HUES64 (cell line): Measurements from ENCODE around the gene GNAL.
"Not testable (repeated sequence)": the region's sequence is repeated elsewhere in the genome, so short reads cannot be mapped to it uniquely, and the experiment has no call there.

ENCODE experiments used
- H3K27ac ChIP-seq: 2 replicates; pipeline ENCODE4 v1.7.0; 2013; ENCODE audit warnings: low read depth, low read length, inconsistent platforms
- H3K27me3 ChIP-seq: 2 replicates; pipeline ENCODE4 v1.6.1; 2013; ENCODE audit warnings: mild to moderate bottlenecking, low read length; ENCODE audit not compliant: insufficient read depth
- H3K36me3 ChIP-seq: 2 replicates; pipeline ENCODE4 v1.6.1; 2013; ENCODE audit warnings: mild to moderate bottlenecking, low read length; ENCODE audit not compliant: insufficient read depth
- H3K4me1 ChIP-seq: 2 replicates; pipeline ENCODE4 v1.6.1; 2013; ENCODE audit warnings: mild to moderate bottlenecking, low read length, moderate library complexity; ENCODE audit not compliant: insufficient read depth
- H3K4me3 ChIP-seq: 2 replicates; pipeline ENCODE4 v1.5.1; 2013; ENCODE audit warnings: mild to moderate bottlenecking, low read length, moderate library complexity
- H3K9ac ChIP-seq: 2 replicates; pipeline ENCODE4 v1.6.1; 2013; ENCODE audit warnings: mild to moderate bottlenecking, low read depth, low read length
- H3K9me3 ChIP-seq: 2 replicates; pipeline ENCODE4 v1.6.1; 2013; ENCODE audit warnings: low read depth, low read length; ENCODE audit not compliant: insufficient read depth
- WGBS: fragments of 150-250, 120-280 bp; methylation state at CpG from one replicate; pipeline ENCODE4 v1.1.7; 2013; ENCODE audit warnings: missing lambda C conversion rate; 5-methylcytosine and 5-hydroxymethylcytosine counted together

GNAL gene

DNA sequence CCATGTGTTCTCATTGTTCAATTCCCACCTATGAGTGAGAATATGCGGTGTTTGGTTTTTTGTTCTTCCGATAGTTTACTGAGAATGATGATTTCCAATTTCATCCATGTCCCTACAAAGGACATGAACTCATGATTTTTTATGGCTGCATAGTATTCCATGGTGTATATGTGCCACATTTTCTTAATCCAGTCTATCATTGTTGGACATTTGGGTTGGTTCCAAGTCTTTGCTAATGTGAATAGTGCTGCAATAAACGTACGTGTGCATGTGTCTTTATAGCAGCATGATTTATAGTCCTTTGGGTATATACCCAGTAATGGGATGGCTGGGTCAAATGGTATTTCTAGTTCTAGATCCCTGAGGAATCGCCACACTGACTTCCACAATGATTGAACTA is 1.6 kb downstream of the GNAL start:
- H3K27me3 ChIP-seq: peaks cover 34% of the 10 kb centered on the region
- H3K4me1 ChIP-seq, H3K9me3 ChIP-seq, H3K27ac ChIP-seq, H3K9ac ChIP-seq, H3K36me3 ChIP-seq, H3K4me3 ChIP-seq: not testable (repeated sequence)
- no CpG with 5 or more reads among the region's 5 CpGs for WGBS

- 88% methylated on average over 2 of the region's 2 CpGs for WGBS
- no peaks in the 10 kb centered on the region for H3K36me3 ChIP-seq
- H3K9me3 ChIP-seq: no peaks in the 10 kb centered on the region
- H3K9ac ChIP-seq: no peak overlapping the region
- 0 out of 2 replicates have a peak, but pooled peaks cover 5% of the 10 kb centered on the region for H3K4me1 ChIP-seq
- H3K27me3 ChIP-seq: peaks cover 10% of the 10 kb centered on the region; the same call in 1 of the 2 replicates
- H3K4me3 ChIP-seq: no peak overlapping the region
- no peak overlapping the region for H3K27ac ChIP-seq
Measured at GRCh38 chr18:11695736-11696135, 6.7 kb downstream of the GNAL start.

DNA sequence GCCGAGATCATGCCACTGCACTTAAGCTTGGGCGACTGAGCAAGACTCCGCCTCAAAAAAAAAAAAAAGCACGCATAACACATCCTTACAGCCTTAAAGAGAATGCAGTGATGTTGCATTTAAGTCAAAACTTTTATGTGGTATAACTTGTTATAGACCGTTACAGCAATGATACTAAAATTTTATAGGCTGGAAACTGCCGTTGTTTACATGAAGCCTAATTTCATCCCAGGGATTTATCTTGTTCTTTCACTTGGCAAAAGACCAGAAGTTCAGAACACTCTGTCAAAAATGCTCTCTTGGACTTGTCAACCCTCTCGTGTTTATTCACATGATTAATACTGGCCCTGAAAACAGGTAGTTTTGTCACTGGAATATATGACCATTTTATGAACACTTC is 7.4 kb downstream of the GNAL start:
- H3K36me3 ChIP-seq: no peaks in the 10 kb centered on the region

DNA sequence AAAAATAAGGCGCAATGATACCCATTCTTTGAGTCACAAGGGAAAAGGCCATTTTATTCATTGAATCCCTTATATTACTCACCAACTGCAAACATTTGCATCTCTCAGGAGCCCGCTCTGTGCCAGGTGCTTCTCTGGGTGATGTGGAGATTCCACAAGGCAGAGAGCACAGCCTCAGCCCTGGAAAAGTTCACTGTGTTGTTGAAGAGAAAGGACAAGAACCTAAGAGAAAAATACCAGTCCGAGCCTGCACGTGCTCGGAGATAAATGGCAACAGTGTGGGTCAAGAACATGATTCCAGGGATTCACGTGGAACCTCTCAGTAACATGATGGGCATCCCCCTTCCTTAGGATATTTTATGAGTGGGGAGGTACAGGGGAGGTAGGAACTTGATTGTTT is 11.8 kb downstream of the GNAL start:
- Histone ChIP-seq H3K36me3 (no peaks in the 10 kb centered on the region), H3K4me3 (no peak overlapping the region), H3K9me3 (no peaks in the 10 kb centered on the region), H3K27ac (no peak overlapping the region), H3K4me1 (no peaks in the 10 kb centered on the region), H3K27me3 (no peaks in the 10 kb centered on the region), H3K9ac (no peak overlapping the region)
- 96% methylated on average over 6 of the region's 6 CpGs for WGBS

More for the DNA sequence above, 7.4 kb downstream of the GNAL start:
- no peak overlapping the region for H3K9ac ChIP-seq
- H3K4me1 ChIP-seq: 0 out of 2 replicates have a peak, but pooled peaks cover 5% of the 10 kb centered on the region
- no peak overlapping the region for H3K4me3 ChIP-seq
- H3K27ac ChIP-seq: no peak overlapping the region
- no peaks in the 10 kb centered on the region for H3K9me3 ChIP-seq
- 96% methylated on average over 6 of the region's 7 CpGs for WGBS
- peaks cover 10% of the 10 kb centered on the region; the same call in 1 of the 2 replicates for H3K27me3 ChIP-seq

- H3K27me3 ChIP-seq: no peaks in the 10 kb centered on the region
- no peak overlapping the region for H3K9ac ChIP-seq
- WGBS: 91% methylated on average over 3 of the region's 4 CpGs
- H3K9me3 ChIP-seq: peaks cover 6% of the 10 kb centered on the region; the same call in 1 of the 2 replicates
- no peaks in the 10 kb centered on the region for H3K36me3 ChIP-seq
- peaks cover 28% of the 10 kb centered on the region for H3K4me1 ChIP-seq
- no peak overlapping the region for H3K4me3 ChIP-seq
- H3K27ac ChIP-seq: no peak overlapping the region
Measured at GRCh38 chr18:11710578-11710977, 21.5 kb downstream of the GNAL start.

DNA sequence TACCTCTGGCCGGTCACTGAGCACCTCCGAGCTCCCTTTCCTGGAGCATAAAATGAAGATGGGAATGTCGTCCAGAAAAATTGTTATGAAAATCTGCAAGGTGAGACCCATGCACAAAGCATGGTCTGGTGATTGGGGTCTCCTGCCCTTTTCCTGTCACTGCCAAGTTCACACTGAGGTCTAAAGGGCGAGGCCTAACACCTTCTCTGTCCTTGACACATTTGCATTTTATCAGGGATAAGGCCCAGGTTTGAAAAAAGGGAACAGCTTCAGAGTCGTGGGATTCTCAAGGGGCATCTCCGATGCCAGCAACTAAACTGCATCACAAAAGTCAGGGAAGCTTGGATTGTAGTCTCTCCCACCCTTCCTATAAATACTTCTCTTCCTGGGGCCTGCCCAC is 24.7 kb downstream of the GNAL start:
- 59% methylated on average over 6 of the region's 6 CpGs for WGBS
- H3K9me3 ChIP-seq: peaks cover 6% of the 10 kb centered on the region; the same call in 1 of the 2 replicates
- peak overlapping the region; percentile 59; the same call in 1 of the 2 replicates for H3K27ac ChIP-seq
- H3K27me3 ChIP-seq: no peaks in the 10 kb centered on the region
- H3K4me3 ChIP-seq: 0 out of 2 replicates have a peak overlapping the region, but pooled peaks have one; percentile 5
- peaks cover 28% of the 10 kb centered on the region for H3K4me1 ChIP-seq
- peak overlapping the region; percentile 34; the same call in 1 of the 2 replicates for H3K9ac ChIP-seq
- no peaks in the 10 kb centered on the region for H3K36me3 ChIP-seq

- H3K36me3 ChIP-seq: no peaks in the 10 kb centered on the region
- H3K9me3 ChIP-seq: peaks cover 6% of the 10 kb centered on the region; the same call in 1 of the 2 replicates
- peaks cover 28% of the 10 kb centered on the region for H3K4me1 ChIP-seq
- peak overlapping the region; percentile 34; the same call in 1 of the 2 replicates for H3K9ac ChIP-seq
- 24% methylated on average over 7 of the region's 7 CpGs for WGBS
- 0 out of 2 replicates have a peak overlapping the region, but pooled peaks have one; percentile 5 for H3K4me3 ChIP-seq
- H3K27me3 ChIP-seq: no peaks in the 10 kb centered on the region
- H3K27ac ChIP-seq: peak overlapping the region; percentile 59; the same call in 1 of the 2 replicates
Measured at GRCh38 chr18:11714244-11714918, 25.3 kb downstream of the GNAL start.

DNA sequence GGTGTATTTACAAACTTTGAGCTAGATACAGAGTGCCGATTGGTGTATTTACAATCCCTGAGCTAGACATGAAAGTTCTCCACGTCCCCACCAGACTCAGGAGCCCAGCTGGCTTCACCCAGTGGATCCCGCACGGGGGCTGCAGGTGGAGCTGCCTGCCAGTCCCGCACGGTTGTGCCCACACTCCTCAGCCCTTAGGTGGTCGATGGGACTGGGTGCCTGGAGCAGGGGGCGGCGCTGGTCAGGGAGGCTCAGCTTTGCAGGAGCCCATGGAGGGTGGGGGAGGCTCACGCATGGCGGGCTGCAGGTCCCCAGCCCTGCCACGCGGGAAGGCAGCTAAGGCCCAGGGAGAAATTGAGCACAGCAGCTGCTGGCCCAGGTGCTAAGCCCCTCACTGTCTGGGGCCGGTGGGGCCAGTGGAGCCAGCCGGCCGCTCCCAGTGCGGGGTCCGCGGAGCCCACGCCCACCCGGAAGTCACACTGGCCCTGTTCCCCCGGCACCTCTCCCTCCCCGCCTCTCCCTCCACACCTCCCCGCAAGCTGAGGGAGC is 27.8 kb downstream of the GNAL start:
- H3K27ac ChIP-seq, H3K9ac ChIP-seq, H3K27me3 ChIP-seq, H3K9me3 ChIP-seq, H3K36me3 ChIP-seq, H3K4me3 ChIP-seq: not testable (repeated sequence)
- peaks cover 26% of the 10 kb centered on the region for H3K4me1 ChIP-seq
- 95% methylated on average over 24 of the region's 24 CpGs for WGBS

GRCh38 chr18:11719050-11719449 is 30.0 kb downstream of the GNAL start:
- 86% methylated on average over 1 of the region's 2 CpGs for WGBS
- Histone ChIP-seq H3K9me3 (no peaks in the 10 kb centered on the region), H3K27me3 (no peaks in the 10 kb centered on the region), H3K4me3 (no peak overlapping the region), H3K27ac (no peak overlapping the region), H3K36me3 (no peaks in the 10 kb centered on the region), H3K4me1 (peaks cover 9% of the 10 kb centered on the region), H3K9ac (no peak overlapping the region)

DNA sequence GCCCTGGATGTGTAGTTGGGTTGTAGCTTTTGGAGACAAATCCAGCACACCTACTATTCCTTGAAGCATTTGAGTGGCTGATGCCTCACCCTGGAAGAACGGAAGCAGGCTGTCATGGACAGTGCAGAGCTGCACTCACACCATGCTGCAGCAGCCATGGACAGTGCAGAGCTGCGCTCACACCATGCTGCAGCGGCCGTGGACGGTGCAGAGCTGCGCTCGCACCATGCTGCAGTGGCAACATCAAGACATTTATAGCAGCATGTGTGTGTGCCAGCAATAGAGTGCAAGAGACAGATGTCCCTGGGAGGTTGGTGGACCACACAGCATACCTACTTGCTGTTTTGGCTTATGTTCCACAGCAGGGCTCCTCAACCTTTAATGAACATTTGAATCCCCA is 30.6 kb downstream of the GNAL start:
- no peaks in the 10 kb centered on the region for H3K9me3 ChIP-seq
- H3K9ac ChIP-seq: no peak overlapping the region
- peaks cover 3% of the 10 kb centered on the region for H3K4me1 ChIP-seq
- H3K27me3 ChIP-seq: no peaks in the 10 kb centered on the region
- no peak overlapping the region for H3K27ac ChIP-seq
- WGBS: 95% methylated on average over 7 of the region's 7 CpGs
- H3K4me3 ChIP-seq: no peak overlapping the region
- H3K36me3 ChIP-seq: no peaks in the 10 kb centered on the region

DNA sequence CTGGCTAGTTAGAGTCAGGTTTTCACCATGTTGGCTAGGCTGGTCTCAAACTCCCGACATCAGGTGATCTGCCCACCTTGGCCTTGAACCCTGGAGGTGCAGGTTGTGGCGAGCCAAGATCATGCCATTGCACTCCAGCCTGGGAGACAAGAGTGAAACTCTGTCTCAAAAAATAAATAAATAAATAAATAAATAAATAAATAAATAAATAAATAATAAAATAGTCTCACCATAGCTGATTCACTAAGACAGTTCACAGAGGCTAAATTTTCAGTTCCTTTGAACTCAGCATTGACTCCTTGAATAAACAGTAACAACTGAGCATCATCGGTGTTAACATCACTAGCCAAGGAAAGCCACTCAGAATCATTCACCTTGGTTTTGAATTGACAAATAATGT is 32.7 kb downstream of the GNAL start:
- Histone ChIP-seq H3K9ac (no peak overlapping the region), H3K36me3 (no peaks in the 10 kb centered on the region), H3K4me1 (no peaks in the 10 kb centered on the region), H3K4me3 (no peak overlapping the region), H3K27ac (no peak overlapping the region), H3K9me3 (no peaks in the 10 kb centered on the region), H3K27me3 (no peaks in the 10 kb centered on the region)
- 90% methylated on average over 2 of the region's 3 CpGs for WGBS
